ENCODE measurements around the gene SKAP1.
A peak's percentile ranks its signal among the peaks of the same experiment; 100 is the strongest.
"Not testable (repeated sequence)": the region's sequence is repeated elsewhere in the genome, so short reads cannot be mapped to it uniquely, and the experiment has no call there.

Gene SKAP1

GRCh38 chr17:48198950-48199541 is 231.0 kb downstream of the SKAP1 start:
- H3K4me1 ChIP-seq (ENCODE audit: insufficient read depth, low read length), result peaks cover 10% of the 10 kb centered on the region
- no peaks in the 10 kb centered on the region for H3K27me3 ChIP-seq (ENCODE audit: insufficient read depth, low read length)

GRCh38 chr17:48195910-48196309 is 234.1 kb downstream of the SKAP1 start:
- Histone ChIP-seq H3K4me1 (ENCODE audit: insufficient read depth, low read length) (peaks cover 35% of the 10 kb centered on the region), H3K27me3 (ENCODE audit: insufficient read depth, low read length) (no peaks in the 10 kb centered on the region; the same call in 1 of the 2 replicates), H3K27ac (ENCODE audit: low read depth, low read length) (no peak overlapping the region), H3K9ac (ENCODE audit: low read depth, low read length) (no peak overlapping the region), H3K9me3 (ENCODE audit: insufficient read depth, low read depth, low read length) (no peaks in the 10 kb centered on the region), H3K36me3 (ENCODE audit: insufficient read depth, low read length) (no peaks in the 10 kb centered on the region), H3K4me3 (ENCODE audit: low read length) (no peak overlapping the region)

More at GRCh38 chr17:48198950-48199541, 231.0 kb downstream of the SKAP1 start:
- 93% methylated on average over 6 of the region's 6 CpGs for WGBS
- Histone ChIP-seq H3K9ac (ENCODE audit: low read depth, low read length) (no peak overlapping the region), H3K4me3 (ENCODE audit: low read length) (no peak overlapping the region), H3K36me3 (ENCODE audit: insufficient read depth, low read length) (no peaks in the 10 kb centered on the region), H3K9me3 (ENCODE audit: insufficient read depth, low read depth, low read length) (no peaks in the 10 kb centered on the region), H3K27ac (ENCODE audit: low read depth, low read length) (no peak overlapping the region)

- H3K27me3 ChIP-seq (ENCODE audit: insufficient read depth, low read length), result no peaks in the 10 kb centered on the region; the same call in 1 of the 2 replicates
- no peak overlapping the region for H3K27ac ChIP-seq (ENCODE audit: low read depth, low read length)
- 54% methylated on average over 5 of the region's 5 CpGs for WGBS
- no peak overlapping the region for H3K9ac ChIP-seq (ENCODE audit: low read depth, low read length)
- peaks cover 36% of the 10 kb centered on the region for H3K4me1 ChIP-seq (ENCODE audit: insufficient read depth, low read length)
- H3K9me3 ChIP-seq (ENCODE audit: insufficient read depth, low read depth, low read length), result no peaks in the 10 kb centered on the region
- H3K36me3 ChIP-seq (ENCODE audit: insufficient read depth, low read length), result no peaks in the 10 kb centered on the region
- no peak overlapping the region for H3K4me3 ChIP-seq (ENCODE audit: low read length)
These were observed 235.9 kb downstream of the SKAP1 start for GRCh38 chr17:48194097-48194550.

- Histone ChIP-seq H3K9me3 (ENCODE audit: insufficient read depth, low read depth, low read length) (no peaks in the 10 kb centered on the region), H3K4me3 (ENCODE audit: low read length) (0 out of 2 replicates have a peak overlapping the region, but pooled peaks have one; percentile 12), H3K9ac (ENCODE audit: low read depth, low read length) (no peak overlapping the region), H3K27me3 (ENCODE audit: insufficient read depth, low read length) (no peaks in the 10 kb centered on the region; the same call in 1 of the 2 replicates), H3K36me3 (ENCODE audit: insufficient read depth, low read length) (no peaks in the 10 kb centered on the region), H3K4me1 (ENCODE audit: insufficient read depth, low read length) (peaks cover 36% of the 10 kb centered on the region), H3K27ac (ENCODE audit: low read depth, low read length) (peak overlapping the region; percentile 58; the same call in 1 of the 2 replicates)
- 1% methylated on average over 2 of the region's 4 CpGs for WGBS
These were observed 237.7 kb downstream of the SKAP1 start for GRCh38 chr17:48192321-48192731.

GRCh38 chr17:48191362-48191761 is 238.7 kb downstream of the SKAP1 start:
- Histone ChIP-seq H3K9me3 (ENCODE audit: insufficient read depth, low read depth, low read length) (no peaks in the 10 kb centered on the region), H3K27me3 (ENCODE audit: insufficient read depth, low read length) (no peaks in the 10 kb centered on the region; the same call in 1 of the 2 replicates), H3K4me3 (ENCODE audit: low read length) (no peak overlapping the region), H3K27ac (ENCODE audit: low read depth, low read length) (peak overlapping the region; percentile 58; the same call in 1 of the 2 replicates), H3K9ac (ENCODE audit: low read depth, low read length) (no peak overlapping the region), H3K4me1 (ENCODE audit: insufficient read depth, low read length) (peaks cover 36% of the 10 kb centered on the region), H3K36me3 (ENCODE audit: insufficient read depth, low read length) (no peaks in the 10 kb centered on the region)
- WGBS, result 90% methylated on average over 1 of the region's 1 CpG

- WGBS, result 96% methylated on average over 8 of the region's 8 CpGs
- H3K27me3 ChIP-seq (ENCODE audit: insufficient read depth, low read length), result no peaks in the 10 kb centered on the region; the same call in 1 of the 2 replicates
These were observed 239.1 kb downstream of the SKAP1 start for GRCh38 chr17:48190871-48191270.

GRCh38 chr17:48187872-48188608 is 242.0 kb downstream of the SKAP1 start:
- Histone ChIP-seq H3K9ac (ENCODE audit: low read depth, low read length) (no peak overlapping the region), H3K4me3 (ENCODE audit: low read length) (no peak overlapping the region), H3K27ac (ENCODE audit: low read depth, low read length) (no peak overlapping the region), H3K4me1 (ENCODE audit: insufficient read depth, low read length) (peaks cover 18% of the 10 kb centered on the region), H3K36me3 (ENCODE audit: insufficient read depth, low read length) (no peaks in the 10 kb centered on the region), H3K27me3 (ENCODE audit: insufficient read depth, low read length) (no peaks in the 10 kb centered on the region; the same call in 1 of the 2 replicates), H3K9me3 (ENCODE audit: insufficient read depth, low read depth, low read length) (no peaks in the 10 kb centered on the region)
- 79% methylated on average over 3 of the region's 3 CpGs for WGBS

More at GRCh38 chr17:48190871-48191270, 239.1 kb downstream of the SKAP1 start:
- no peak overlapping the region for H3K9ac ChIP-seq (ENCODE audit: low read depth, low read length)
- peaks cover 36% of the 10 kb centered on the region for H3K4me1 ChIP-seq (ENCODE audit: insufficient read depth, low read length)
- no peak overlapping the region for H3K27ac ChIP-seq (ENCODE audit: low read depth, low read length)
- H3K36me3 ChIP-seq (ENCODE audit: insufficient read depth, low read length), result no peaks in the 10 kb centered on the region
- H3K4me3 ChIP-seq (ENCODE audit: low read length), result no peak overlapping the region
- no peaks in the 10 kb centered on the region for H3K9me3 ChIP-seq (ENCODE audit: insufficient read depth, low read depth, low read length)

GRCh38 chr17:48186317-48186716 is 243.7 kb downstream of the SKAP1 start:
- H3K27ac ChIP-seq (ENCODE audit: low read depth, low read length); H3K4me3 ChIP-seq (ENCODE audit: low read length); H3K9ac ChIP-seq (ENCODE audit: low read depth, low read length); H3K36me3 ChIP-seq (ENCODE audit: insufficient read depth, low read length); H3K4me1 ChIP-seq (ENCODE audit: insufficient read depth, low read length); H3K27me3 ChIP-seq (ENCODE audit: insufficient read depth, low read length); H3K9me3 ChIP-seq (ENCODE audit: insufficient read depth, low read depth, low read length): not testable (repeated sequence)
- 94% methylated on average over 5 of the region's 5 CpGs for WGBS

GRCh38 chr17:48184721-48185120 is 245.3 kb downstream of the SKAP1 start:
- no peaks in the 10 kb centered on the region; the same call in none of the 2 replicates for H3K4me1 ChIP-seq (ENCODE audit: insufficient read depth, low read length)
- 81% methylated on average over 6 of the region's 6 CpGs for WGBS
- no peaks in the 10 kb centered on the region for H3K27me3 ChIP-seq (ENCODE audit: insufficient read depth, low read length)
- no peaks in the 10 kb centered on the region for H3K36me3 ChIP-seq (ENCODE audit: insufficient read depth, low read length)
- H3K4me3 ChIP-seq (ENCODE audit: low read length), result no peak overlapping the region
- no peaks in the 10 kb centered on the region for H3K9me3 ChIP-seq (ENCODE audit: insufficient read depth, low read depth, low read length)
- no peak overlapping the region for H3K27ac ChIP-seq (ENCODE audit: low read depth, low read length)
- H3K9ac ChIP-seq (ENCODE audit: low read depth, low read length), result no peak overlapping the region

- H3K27ac ChIP-seq (ENCODE audit: low read depth, low read length), result no peak overlapping the region
- H3K36me3 ChIP-seq (ENCODE audit: insufficient read depth, low read length), result no peaks in the 10 kb centered on the region
- WGBS, result 6% methylated on average over 1 of the region's 1 CpG
- no peaks in the 10 kb centered on the region for H3K27me3 ChIP-seq (ENCODE audit: insufficient read depth, low read length)
- H3K4me3 ChIP-seq (ENCODE audit: low read length), result no peak overlapping the region
- peaks cover 14% of the 10 kb centered on the region for H3K4me1 ChIP-seq (ENCODE audit: insufficient read depth, low read length)
- H3K9me3 ChIP-seq (ENCODE audit: insufficient read depth, low read depth, low read length), result no peaks in the 10 kb centered on the region
- no peak overlapping the region for H3K9ac ChIP-seq (ENCODE audit: low read depth, low read length)
These were observed 248.4 kb downstream of the SKAP1 start for GRCh38 chr17:48181653-48182052.

- no peak overlapping the region for H3K27ac ChIP-seq (ENCODE audit: low read depth, low read length)
- H3K4me1 ChIP-seq (ENCODE audit: insufficient read depth, low read length), result peaks cover 14% of the 10 kb centered on the region
- H3K9ac ChIP-seq (ENCODE audit: low read depth, low read length), result no peak overlapping the region
- H3K4me3 ChIP-seq (ENCODE audit: low read length), result no peak overlapping the region
- no peaks in the 10 kb centered on the region for H3K9me3 ChIP-seq (ENCODE audit: insufficient read depth, low read depth, low read length)
- WGBS, result 88% methylated on average over 7 of the region's 7 CpGs
- H3K36me3 ChIP-seq (ENCODE audit: insufficient read depth, low read length), result no peaks in the 10 kb centered on the region
- no peaks in the 10 kb centered on the region for H3K27me3 ChIP-seq (ENCODE audit: insufficient read depth, low read length)
These were observed 249.0 kb downstream of the SKAP1 start for GRCh38 chr17:48180842-48181629.

Data from HUES64 (cell line).